Mesenchymal stem cell (in vitro differentiated cells and primary cell): Measurements from ENCODE around the gene KIF3A.

ENCODE experiments used
- DNase-seq: peaks from one replicate; pipeline ENCODE4 v3.0.0-alpha.2; 2013
- H2AFZ ChIP-seq: one replicate; pipeline ENCODE4 v1.6.1; 2013; ENCODE audit warnings: low read depth, mild to moderate bottlenecking, control low read depth, inconsistent platforms, low read length, moderate library complexity
- H2AK5ac ChIP-seq: 2 replicates; pipeline ENCODE4 v1.6.1; 2013; ENCODE audit warnings: low read length, moderate library complexity, mild to moderate bottlenecking, inconsistent platforms; ENCODE audit not compliant: severe bottlenecking
- H2BK120ac ChIP-seq: one replicate; pipeline ENCODE4 v1.6.1; 2013; ENCODE audit warnings: low read depth, mild to moderate bottlenecking, inconsistent platforms, low read length, moderate library complexity
- H2BK12ac ChIP-seq, 2 experiments: one replicate each; pipeline ENCODE4 v1.6.1; 2013; ENCODE audit warnings: inconsistent platforms in 2 of 2, low read length in 2 of 2, mild to moderate bottlenecking in 2 of 2, moderate library complexity in 2 of 2, control low read depth in 1 of 2
- H2BK15ac ChIP-seq: one replicate; pipeline ENCODE4 v1.6.1; 2013; ENCODE audit warnings: mild to moderate bottlenecking, low read depth, inconsistent platforms; ENCODE audit not compliant: poor library complexity, severe bottlenecking
- H2BK5ac ChIP-seq: 2 replicates; pipeline ENCODE4 v1.6.1; 2013; ENCODE audit warnings: low read depth, mild to moderate bottlenecking, low read length, control low read depth, inconsistent platforms; ENCODE audit not compliant: poor library complexity, severe bottlenecking
- H3K14ac ChIP-seq, 2 experiments: one replicate each; pipeline ENCODE4 v1.6.1; 2013; ENCODE audit warnings: inconsistent platforms in 2 of 2, low read length in 2 of 2, control low read depth in 1 of 2, mild to moderate bottlenecking in 1 of 2, moderate library complexity in 1 of 2
- H3K18ac ChIP-seq, 2 experiments: one replicate each; pipeline ENCODE4 v1.6.1; 2013; ENCODE audit warnings: inconsistent platforms in 2 of 2, low read length in 2 of 2, control low read depth in 1 of 2, low read depth in 1 of 2, mild to moderate bottlenecking in 1 of 2
- H3K23ac ChIP-seq, 2 experiments: one replicate each; pipeline ENCODE4 v1.6.1; 2013; ENCODE audit warnings: inconsistent platforms in 2 of 2, low read length in 2 of 2, mild to moderate bottlenecking in 2 of 2, moderate library complexity in 2 of 2, control low read depth in 1 of 2
- H3K27ac ChIP-seq: 2 replicates; pipeline ENCODE4 v1.5.1; 2013; ENCODE audit warnings: mild to moderate bottlenecking, moderate library complexity, low read length, control low read depth, inconsistent platforms; ENCODE audit not compliant: poor library complexity, severe bottlenecking
- H3K27me3 ChIP-seq, 2 experiments: 2 replicates each; pipeline versions ENCODE4 v1.6.1 to v1.7.0; 2013; ENCODE audit warnings: low read length in 2 of 2, mild to moderate bottlenecking in 2 of 2, moderate library complexity in 2 of 2, control low read depth in 1 of 2, inconsistent platforms in 1 of 2; ENCODE audit not compliant: control insufficient read depth in 1 of 2, insufficient read depth in 1 of 2
- H3K36me3 ChIP-seq, 2 experiments: 2 replicates each; pipeline versions ENCODE4 v1.6.1 to v1.7.0; 2013; ENCODE audit warnings: low read length in 2 of 2, control low read depth in 1 of 2, inconsistent platforms in 1 of 2, low read depth in 1 of 2, mild to moderate bottlenecking in 1 of 2; ENCODE audit not compliant: insufficient read depth in 2 of 2, control insufficient read depth in 1 of 2
- H3K4ac ChIP-seq, 2 experiments: one replicate each; pipeline ENCODE4 v1.6.1; 2013; ENCODE audit warnings: inconsistent platforms in 2 of 2, low read length in 2 of 2, mild to moderate bottlenecking in 2 of 2, moderate library complexity in 2 of 2, control low read depth in 1 of 2, low read depth in 1 of 2
- H3K4me1 ChIP-seq: 2 replicates; pipeline ENCODE4 v1.6.1; 2013; ENCODE audit warnings: low read depth, low read length, control low read depth; ENCODE audit not compliant: control insufficient read depth, insufficient read depth
- H3K4me2 ChIP-seq: 2 replicates; pipeline ENCODE4 v1.6.1; 2013; ENCODE audit warnings: low read length, mild to moderate bottlenecking, inconsistent platforms; ENCODE audit not compliant: poor library complexity, severe bottlenecking
- H3K4me3 ChIP-seq, 2 experiments: 2 replicates each; pipeline versions ENCODE4 v1.5.1 to v1.7.0; 2013; ENCODE audit warnings: low read length in 2 of 2, mild to moderate bottlenecking in 2 of 2, control low read depth in 1 of 2, low read depth in 1 of 2; ENCODE audit not compliant: insufficient read depth in 1 of 2
- H3K79me1 ChIP-seq: replicated peaks from 2 replicates; pipeline ENCODE4 v1.6.1; 2013; ENCODE audit warnings: mild to moderate bottlenecking, control low read depth, low read length, inconsistent platforms; ENCODE audit not compliant: poor library complexity, severe bottlenecking
- H3K9ac ChIP-seq: 2 replicates; pipeline ENCODE4 v1.7.0; 2013; ENCODE audit warnings: mild to moderate bottlenecking, low read length, moderate library complexity
- H3K9me3 ChIP-seq: 2 replicates; pipeline ENCODE4 v1.7.0; 2013; ENCODE audit warnings: mild to moderate bottlenecking, low read length; ENCODE audit not compliant: control insufficient read depth
- H4K8ac ChIP-seq: one replicate; pipeline ENCODE4 v1.6.1; 2013; ENCODE audit warnings: inconsistent platforms, mild to moderate bottlenecking, low read length, moderate library complexity
- H4K91ac ChIP-seq: one replicate; pipeline ENCODE4 v1.6.1; 2013; ENCODE audit warnings: mild to moderate bottlenecking, low read length, inconsistent platforms
- WGBS: methylation state at CpG from one replicate; pipeline ENCODE4 v1.1.7; 2013; ENCODE audit warnings: mixed read lengths; 5-methylcytosine and 5-hydroxymethylcytosine counted together

KIF3A gene

DNA sequence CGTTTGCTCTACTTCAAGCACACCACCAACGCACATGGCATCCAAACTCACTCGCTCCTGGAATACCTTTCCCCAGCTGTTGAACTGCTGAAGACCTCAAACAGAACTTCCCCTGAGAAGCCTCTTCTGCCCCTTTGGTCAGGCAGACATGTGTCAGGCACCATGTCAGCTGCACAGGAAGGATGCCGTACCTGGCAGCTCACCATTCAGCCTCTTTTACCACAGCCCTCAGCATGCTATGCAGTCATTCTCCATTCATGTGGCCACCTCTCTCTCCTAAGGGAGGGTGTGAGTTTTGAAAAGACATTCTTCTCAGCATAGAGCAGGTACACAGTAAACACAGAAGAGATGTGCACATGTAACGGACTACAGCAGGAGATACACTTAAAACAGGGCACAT lies 49.4 kb downstream of the KIF3A start:
- no peak overlapping the region for H3K4me3 ChIP-seq
- no peak overlapping the region for H3K18ac ChIP-seq
- no peak overlapping the region for H3K23ac ChIP-seq
- H2BK12ac ChIP-seq = no peak overlapping the region
- H3K4ac ChIP-seq = no peak overlapping the region
- H3K79me1 ChIP-seq = no peaks in the 10 kb centered on the region
- no peak overlapping the region for H2BK15ac ChIP-seq
- H3K9me3 ChIP-seq = no peaks in the 10 kb centered on the region
- H2BK5ac ChIP-seq = no peak overlapping the region
- no peak overlapping the region for H3K27ac ChIP-seq
- no peak overlapping the region for H2BK120ac ChIP-seq
- no peak overlapping the region for H3K14ac ChIP-seq
- no peak overlapping the region for H2AFZ ChIP-seq
- DNase-seq = no peak
- H3K4me2 ChIP-seq = no peak overlapping the region
- no peaks in the 10 kb centered on the region for H3K27me3 ChIP-seq
- H3K36me3 ChIP-seq = no peaks in the 10 kb centered on the region
- H3K4me1 ChIP-seq = no peaks in the 10 kb centered on the region
- H4K91ac ChIP-seq = no peak overlapping the region
- H2AK5ac ChIP-seq = no peak overlapping the region
- 96% methylated on average over 4 of the region's 5 CpGs for WGBS
- H4K8ac ChIP-seq = no peak overlapping the region
- no peak overlapping the region for H3K9ac ChIP-seq

DNA sequence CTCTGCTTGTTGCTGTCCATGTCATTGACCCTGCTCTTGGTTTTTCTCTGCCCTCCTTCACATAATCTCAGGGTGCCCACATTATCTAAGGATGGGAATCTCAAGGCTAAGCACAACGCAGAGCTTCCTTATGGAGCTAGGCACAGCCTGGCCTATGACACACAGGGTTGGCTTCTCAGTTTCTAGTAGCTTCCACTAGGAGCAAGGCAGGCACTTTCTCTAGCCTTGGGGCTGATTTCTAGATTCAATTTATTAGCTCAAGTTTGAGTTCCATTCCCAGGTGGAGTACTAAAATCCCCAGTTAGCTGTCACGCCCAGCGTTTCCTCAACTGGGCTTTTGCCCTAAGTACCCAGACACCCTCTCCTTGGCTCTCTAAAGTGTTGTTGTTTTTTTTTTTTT lies 51.2 kb downstream of the KIF3A start:
- 100% methylated on average over 1 of the region's 3 CpGs for WGBS
- H3K9me3 ChIP-seq = no peaks in the 10 kb centered on the region

DNA sequence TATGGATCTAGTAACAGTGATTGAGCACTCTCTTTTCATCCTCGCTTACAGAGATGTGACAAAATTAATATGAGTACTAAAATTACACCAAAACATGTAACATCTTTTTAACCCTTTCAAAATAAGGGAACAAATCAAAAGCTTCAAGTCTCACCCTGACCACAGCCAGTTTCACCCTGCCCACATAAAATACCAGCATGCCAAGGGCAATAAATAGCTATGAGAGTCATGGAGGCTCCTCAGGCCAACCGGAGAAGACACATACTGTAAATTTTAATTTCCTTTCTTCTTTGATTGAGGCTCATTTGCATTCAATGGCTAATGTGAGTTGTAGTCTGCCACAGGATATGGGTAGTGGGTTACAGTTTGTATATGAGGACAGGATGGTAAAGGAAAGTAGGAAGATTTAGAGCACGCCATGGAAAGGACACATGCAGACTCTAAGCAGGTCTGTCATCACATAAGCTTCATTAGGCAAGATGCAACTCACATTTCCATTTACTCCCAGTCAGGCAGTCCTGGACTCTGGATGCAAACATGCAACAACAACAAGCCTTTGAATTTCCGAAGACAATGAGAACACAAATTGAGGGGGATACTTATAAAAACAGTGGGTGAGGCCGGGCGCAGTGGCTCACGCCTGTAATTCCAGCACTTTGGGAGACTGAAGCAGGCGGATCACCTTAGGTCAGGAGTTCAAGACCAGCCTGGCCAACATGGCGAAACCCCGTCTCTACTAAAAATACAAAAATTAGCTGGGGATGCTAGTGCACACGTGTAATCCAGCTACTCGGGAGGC lies 52.2 kb downstream of the KIF3A start:
- Histone ChIP-seq H3K9me3 (no peaks in the 10 kb centered on the region), H4K91ac (no peak overlapping the region), H3K4me3 (no peak overlapping the region), H3K4me1 (no peaks in the 10 kb centered on the region), H3K27ac (no peak overlapping the region), H3K4me2 (no peak overlapping the region), H3K9ac (no peak overlapping the region), H3K27me3 (no peaks in the 10 kb centered on the region), H2BK120ac (no peak overlapping the region), H3K79me1 (no peaks in the 10 kb centered on the region), H2AK5ac (no peak overlapping the region), H3K36me3 (no peaks in the 10 kb centered on the region), H2BK12ac (no peak overlapping the region), H2BK15ac (no peak overlapping the region), H3K14ac (no peak overlapping the region), H3K23ac (no peak overlapping the region), H4K8ac (no peak overlapping the region), H3K4ac (no peak overlapping the region), H3K18ac (no peak overlapping the region), H2BK5ac (no peak overlapping the region), H2AFZ (no peak overlapping the region)
- 96% methylated on average over 12 of the region's 12 CpGs for WGBS
- no peak for DNase-seq

More for the DNA sequence above, 51.2 kb downstream of the KIF3A start:
- no peak overlapping the region for H3K4me2 ChIP-seq
- no peak for DNase-seq
- H3K4me3 ChIP-seq = no peak overlapping the region
- H3K9ac ChIP-seq = no peak overlapping the region
- H2BK120ac ChIP-seq = no peak overlapping the region
- no peak overlapping the region for H3K27ac ChIP-seq
- no peaks in the 10 kb centered on the region for H3K27me3 ChIP-seq
- H3K36me3 ChIP-seq = no peaks in the 10 kb centered on the region
- H3K23ac ChIP-seq = no peak overlapping the region
- no peak overlapping the region for H2BK5ac ChIP-seq
- no peak overlapping the region for H3K4ac ChIP-seq
- H3K4me1 ChIP-seq = no peaks in the 10 kb centered on the region
- no peak overlapping the region for H3K18ac ChIP-seq
- no peak overlapping the region for H4K91ac ChIP-seq
- H3K14ac ChIP-seq = no peak overlapping the region
- H2BK15ac ChIP-seq = no peak overlapping the region
- H3K79me1 ChIP-seq = no peaks in the 10 kb centered on the region
- H2AFZ ChIP-seq = no peak overlapping the region
- H2AK5ac ChIP-seq = no peak overlapping the region
- H2BK12ac ChIP-seq = no peak overlapping the region
- no peak overlapping the region for H4K8ac ChIP-seq

DNA sequence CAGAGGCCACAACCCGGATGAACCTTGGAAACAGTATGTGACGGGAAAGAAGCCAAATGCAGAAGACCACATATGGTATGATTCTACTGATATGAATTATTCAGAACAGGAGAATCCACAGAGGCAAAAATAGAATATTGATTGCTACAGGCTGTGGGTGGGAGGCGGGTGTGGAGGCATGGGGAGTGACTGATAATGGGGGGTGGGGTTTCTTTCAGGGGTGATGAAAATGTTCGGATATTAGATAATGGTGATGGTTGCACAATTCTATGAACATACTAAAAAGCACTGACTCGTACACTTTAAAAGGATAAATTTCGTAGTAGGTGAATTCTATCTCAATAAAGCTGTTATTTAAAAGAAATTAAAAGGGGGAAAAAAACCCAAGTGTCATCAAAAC lies 52.9 kb downstream of the KIF3A start:
- WGBS = 100% methylated on average over 3 of the region's 6 CpGs
- no peak for DNase-seq
- Histone ChIP-seq H3K36me3 (no peaks in the 10 kb centered on the region), H3K79me1 (no peaks in the 10 kb centered on the region), H3K9me3 (no peaks in the 10 kb centered on the region), H3K9ac (no peak overlapping the region), H3K27me3 (peaks cover 0 to 3% of the 10 kb centered on the region in 2 experiments), H2BK120ac (no peak overlapping the region), H2BK5ac (no peak overlapping the region), H2AK5ac (no peak overlapping the region), H2BK12ac (no peak overlapping the region), H3K4me1 (no peaks in the 10 kb centered on the region), H3K23ac (no peak overlapping the region), H3K4me3 (no peak overlapping the region), H2AFZ (no peak overlapping the region), H3K4ac (no peak overlapping the region), H4K91ac (no peak overlapping the region), H3K18ac (no peak overlapping the region), H3K4me2 (no peak overlapping the region), H2BK15ac (no peak overlapping the region), H3K27ac (no peak overlapping the region), H4K8ac (no peak overlapping the region), H3K14ac (no peak overlapping the region)
